HT1080 (cell line): ENCODE measurements around the gene TMEM62. TPM values are rescaled to one million over a fixed set of nuclear protein-coding genes. Genes with fewer than 3 reads are reported as not detected.

Experiments used
- DNase-seq: peaks from one replicate; pipeline ENCODE4 v3.0.0-alpha.2; 2015; ENCODE audit warnings: low read depth
- small RNA-seq: library from RNA; depleted of rRNA; stranded (forward); fragments of <200 nt; gene quantifications from one replicate; pipeline ENCODE3, GENCODE V24; 2014
- total RNA-seq: library from RNA; depleted of rRNA; stranded (reverse); fragments of >200 nt; shearing (Covaris generic); gene quantifications from 2 replicates; pipeline ENCODE4 v1.2.3, GENCODE V29; 2014; rRNA removed

The TMEM62 gene
- total RNA-seq, 1 experiment from 2014 or later, result 27.4 TPM

GRCh38 chr15:43226436-43227305 lies 93.3 kb downstream of the TMEM62 start:
- DNase-seq, result no peak

GRCh38 chr15:43229977-43230376 lies 96.6 kb downstream of the TMEM62 start:
- no peak for DNase-seq

- no peak for DNase-seq
Observed at GRCh38 chr15:43230640-43231115, 97.3 kb downstream of the TMEM62 start.

GRCh38 chr15:43232289-43232874 lies 99.0 kb downstream of the TMEM62 start:
- DNase-seq, result no peak

Small RNAs within 50 kb of the gene (small RNA-seq; reads per million reads assigned to genes)
- gene AC068724.2, result not detected

Other genes starting within 250 kb of the TMEM62 start
- gene TTBK2, start 212.8 kb upstream of the TMEM62 start, total RNA-seq, result 3.1 and 3.7 TPM in 2 replicates
- 23.6 and 24.7 TPM in 2 replicates for gene UBR1, start 27.5 kb upstream of the TMEM62 start, total RNA-seq
- gene CCNDBP1, start 51.8 kb downstream of the TMEM62 start, total RNA-seq, result 41.6 and 42.7 TPM in 2 replicates
- gene EPB42, start 87.4 kb downstream of the TMEM62 start, total RNA-seq, result not detected in 2 replicates
- gene TGM5, start 133.3 kb downstream of the TMEM62 start, total RNA-seq, result 0.20 and 0.98 TPM in 2 replicates
- gene TGM7, start 168.7 kb downstream of the TMEM62 start, total RNA-seq, result not detected in 2 replicates
- 10.5 and 11.6 TPM in 2 replicates for gene LCMT2, start 197.0 kb downstream of the TMEM62 start, total RNA-seq
- gene ZSCAN29, start 237.5 kb downstream of the TMEM62 start, total RNA-seq, result 17.9 and 23.0 TPM in 2 replicates
- 19.3 and 23.4 TPM in 2 replicates for gene TUBGCP4, start 237.5 kb downstream of the TMEM62 start, total RNA-seq